Esophagus muscularis mucosa (tissue), 4 donors: ENCODE measurements around the gene ITPR3. TPM values are rescaled to one million over a fixed set of nuclear protein-coding genes. Genes with fewer than 3 reads are reported as not detected.

ENCODE experiments used
- DNase-seq: peaks from one replicate; pipeline ENCODE4 v3.0.0-alpha.2; 2017; ENCODE audit errors: extremely low spot score
- H3K27ac ChIP-seq, 4 donors: fragments of 200-600 bp; sonication (generic); replicated peaks in 1 of 4; 1 replicate in 3 of 4; 2 replicates in 1 of 4; pipeline ENCODE4 v1.5.1; 2016 to 2019; ENCODE audit warnings: mild to moderate bottlenecking in 1 of 4
- H3K27me3 ChIP-seq, 4 donors: fragments of 200-600 bp; sonication (generic); one replicate each; pipeline versions ENCODE4 v1.5.1 to v1.6.0; 2016 to 2019
- H3K36me3 ChIP-seq, 4 donors: fragments of 200-600 bp; sonication (generic); one replicate each; pipeline ENCODE4 v1.5.1; 2016 to 2019
- H3K4me1 ChIP-seq, 4 donors: fragments of 200-600 bp; sonication (generic); one replicate each; pipeline ENCODE4 v1.5.1; 2016 to 2019
- H3K4me3 ChIP-seq, 4 donors: fragments of 200-600 bp; sonication (generic); 1 replicate in 2 of 4; 2 replicates in 2 of 4; pipeline ENCODE4 v1.5.1; 2016 to 2019; ENCODE audit warnings: mild to moderate bottlenecking in 4 of 4, moderate library complexity in 1 of 4
- H3K9me3 ChIP-seq, 4 donors: fragments of 200-600 bp; sonication (generic); 1 replicate in 3 of 4; 2 replicates in 1 of 4; pipeline ENCODE4 v1.5.1; 2016 to 2019
- CTCF ChIP-seq, 3 experiments: fragments of 200-600 bp in 2 of 3; fragments of 450-650 bp in 1 of 3; sonication (generic) in 2 of 3; IDR thresholded peaks; one replicate each; pipeline ENCODE4 v1.5.1; 2017 to 2019; ENCODE audit warnings: antibody characterized with exemption in 3 of 3, mild to moderate bottlenecking in 2 of 3, moderate library complexity in 1 of 3
- EP300 ChIP-seq: sonication (generic); formaldehyde crosslinking; IDR thresholded peaks from one replicate; pipeline ENCODE4 v1.6.1; 2017; ENCODE audit warnings: antibody characterized with exemption
- POLR2A ChIP-seq: fragments of 450-650 bp; IDR thresholded peaks from one replicate; pipeline ENCODE4 v1.6.1; 2017; ENCODE audit warnings: antibody characterized with exemption, moderate library complexity, mild to moderate bottlenecking, low read depth
- POLR2AphosphoS5 ChIP-seq, 2 donors: sonication (generic); formaldehyde crosslinking; IDR thresholded peaks; one replicate each; pipeline ENCODE4 v1.6.1; 2017; ENCODE audit warnings: antibody characterized with exemption in 2 of 2
- WGBS: methylation state at CpG from one replicate; pipeline ENCODE4 v1.1.5; 2018; 5-methylcytosine and 5-hydroxymethylcytosine counted together
- intact Hi-C: fragments of 100-400 bp; cut with DNase I; formaldehyde crosslinking; loops from one replicate; pipeline ENCODE4 v1.15.1; 2023
- total RNA-seq, 4 donors: library from RNA; depleted of rRNA; stranded (reverse); fragments of >200 nt; gene quantifications; one replicate each; pipeline versions ENCODE4 v1.1.0 to v1.2.1, GENCODE V29; 2016

ITPR3 gene
- total RNA-seq, 4 donors from 2014 or later: 12.1 to 24.9 (median 20.5) TPM

GRCh38 chr6:33597551-33598322 is 23.4 kb upstream of the ITPR3 start:
- DNase-seq: no peak

GRCh38 chr6:33599413-33599938 is 21.6 kb upstream of the ITPR3 start:
- no peak overlapping the region for H3K27ac ChIP-seq
- intact Hi-C loops: no loop called here

More at GRCh38 chr6:33597551-33598322, 23.4 kb upstream of the ITPR3 start:
- intact Hi-C loops: no loop called here
- Histone ChIP-seq H3K27me3 (peaks cover 0 to 17% (median 0%) of the 10 kb centered on the region in 4 donors), H3K4me1 (peaks cover 4 to 8% (median 6%) of the 10 kb centered on the region in 4 donors), H3K4me3 (no peak overlapping the region), H3K9me3 (no peaks in the 10 kb centered on the region), H3K27ac (no peak overlapping the region), H3K36me3 (no peaks in the 10 kb centered on the region)
- TF ChIP-seq POLR2AphosphoS5 (IDR thresholded peaks at IDR 0.05) (no peak), POLR2A (no peak), EP300 (no peak), CTCF (IDR thresholded peaks at IDR 0.05) (no peak)
- 61% methylated on average over 4 of the region's 4 CpGs for WGBS

GRCh38 chr6:33600761-33601160 is 20.4 kb upstream of the ITPR3 start:
- H3K4me3 ChIP-seq: no peak overlapping the region
- intact Hi-C loops: no loop called here
- no peak for TF ChIP-seq POLR2AphosphoS5 (IDR thresholded peaks at IDR 0.05)
- H3K9me3 ChIP-seq: no peaks in the 10 kb centered on the region
- whole genome bisulfite sequencing: 86% methylated on average over 5 of the region's 6 CpGs
- H3K36me3 ChIP-seq: no peaks in the 10 kb centered on the region
- no peak for DNase-seq
- no peaks in the 10 kb centered on the region for H3K4me1 ChIP-seq
- H3K27me3 ChIP-seq: no peaks in the 10 kb centered on the region
- H3K27ac ChIP-seq: no peak overlapping the region

More at GRCh38 chr6:33599413-33599938, 21.6 kb upstream of the ITPR3 start:
- no peak for DNase-seq
- Histone ChIP-seq H3K27me3 (peaks cover 0 to 10% (median 0%) of the 10 kb centered on the region in 4 donors), H3K4me1 (no peaks in the 10 kb centered on the region), H3K4me3 (no peak overlapping the region), H3K36me3 (no peaks in the 10 kb centered on the region), H3K9me3 (no peaks in the 10 kb centered on the region)
- no peak for TF ChIP-seq POLR2A
- WGBS: 88% methylated on average over 9 of the region's 9 CpGs

GRCh38 chr6:33602180-33602579 is 18.9 kb upstream of the ITPR3 start:
- WGBS: 38% methylated on average over 2 of the region's 2 CpGs
- TF ChIP-seq POLR2AphosphoS5 (IDR thresholded peaks at IDR 0.05): no peak
- TF ChIP-seq POLR2A: no peak
- no peak for TF ChIP-seq EP300
- TF ChIP-seq CTCF (IDR thresholded peaks at IDR 0.05): no peak

GRCh38 chr6:33604941-33605854 is 15.9 kb upstream of the ITPR3 start:
- H3K4me1 ChIP-seq: peaks cover 20 to 31% (median 25%) of the 10 kb centered on the region in 4 donors
- intact Hi-C loops: no loop called here
- H3K4me3 ChIP-seq: no peak overlapping the region
- no peaks in the 10 kb centered on the region for H3K36me3 ChIP-seq
- no peaks in the 10 kb centered on the region for H3K9me3 ChIP-seq
- peaks cover 0 to 8% (median 0%) of the 10 kb centered on the region in 4 donors for H3K27me3 ChIP-seq
- TF ChIP-seq EP300: no peak
- TF ChIP-seq CTCF (IDR thresholded peaks at IDR 0.05): no peak
- no peak for TF ChIP-seq POLR2AphosphoS5 (IDR thresholded peaks at IDR 0.05)
- no peak for TF ChIP-seq POLR2A
- DNase-seq: no peak
- 91% methylated on average over 4 of the region's 4 CpGs for WGBS
- no peak overlapping the region for H3K27ac ChIP-seq

More at GRCh38 chr6:33602180-33602579, 18.9 kb upstream of the ITPR3 start:
- H3K36me3 ChIP-seq: no peaks in the 10 kb centered on the region
- H3K4me1 ChIP-seq: peaks cover 0 to 3% (median 1%) of the 10 kb centered on the region in 4 donors
- no peaks in the 10 kb centered on the region for H3K27me3 ChIP-seq
- no peak for DNase-seq
- H3K9me3 ChIP-seq: no peaks in the 10 kb centered on the region
- H3K4me3 ChIP-seq: no peak overlapping the region
- no peak overlapping the region for H3K27ac ChIP-seq
- intact Hi-C loops: no loop called here
